GM21360 (cell line): ENCODE data around the gene GAR1.
"Not testable (repeated sequence)": the region's sequence is repeated elsewhere in the genome, so short reads cannot be mapped to it uniquely, and the experiment has no call there.

Experiments
- ATAC-seq: cut with Tn5 transposase; IDR thresholded peaks from one replicate; pipeline ENCODE4 v1.9.1; 2021; ENCODE audit warnings: mild to moderate bottlenecking, moderate library complexity; ENCODE audit not compliant: unreplicated experiment

GAR1 gene

GRCh38 chr4:109815151-109816081, at the start of gene GAR1:
TSS of gene GAR1 (plus strand) at chr4:109815762. CDS start at chr4:109816165, 403 bp downstream.
- peak; percentile 99 for ATAC-seq

GRCh38 chr4:109782092-109782491, 33.5 kb upstream of the GAR1 start:
- ATAC-seq, result not testable (repeated sequence)

- ATAC-seq, result no peak
These were observed 28.7 kb upstream of the GAR1 start for GRCh38 chr4:109786846-109787245.

- ATAC-seq, result no peak
These were observed 27.8 kb upstream of the GAR1 start for GRCh38 chr4:109787807-109788206.

GRCh38 chr4:109795059-109795458, 20.5 kb upstream of the GAR1 start:
- ATAC-seq, result no peak

GRCh38 chr4:109798866-109799265, 16.7 kb upstream of the GAR1 start:
- no peak for ATAC-seq

- no peak for ATAC-seq
These were observed 14.3 kb upstream of the GAR1 start for GRCh38 chr4:109801099-109801789.

GRCh38 chr4:109801895-109802319, 13.7 kb upstream of the GAR1 start, which contains the start of gene CFI:
TSS of gene CFI (minus strand) at chr4:109801999. CDS start at chr4:109801971, 28 bp downstream.
- ATAC-seq, result no peak

GRCh38 chr4:109803924-109804571, 11.5 kb upstream of the GAR1 start:
- peak; percentile 74 for ATAC-seq

GRCh38 chr4:109809655-109810054, 5.9 kb upstream of the GAR1 start:
- no peak for ATAC-seq

- no peak for ATAC-seq
These were observed 4.8 kb upstream of the GAR1 start for GRCh38 chr4:109810552-109811387.

- ATAC-seq, result no peak
These were observed 3.9 kb upstream of the GAR1 start for GRCh38 chr4:109811707-109812106.

GRCh38 chr4:109816082-109816442, 500 bp downstream of the GAR1 start:
- no peak for ATAC-seq

GRCh38 chr4:109816894-109817293, 1.3 kb downstream of the GAR1 start:
- ATAC-seq, result no peak

GRCh38 chr4:109818268-109818667, 2.7 kb downstream of the GAR1 start:
- ATAC-seq, result no peak

GRCh38 chr4:109820563-109820962, 5.0 kb downstream of the GAR1 start:
- ATAC-seq, result no peak

GRCh38 chr4:109821185-109821584, 5.6 kb downstream of the GAR1 start:
- no peak for ATAC-seq

GRCh38 chr4:109826719-109827118, 11.2 kb downstream of the GAR1 start:
- peak; percentile 55 for ATAC-seq

GRCh38 chr4:109827672-109828071, 12.1 kb downstream of the GAR1 start, which contains the start of gene RRH:
TSS of gene RRH (plus strand) at chr4:109827972. CDS start at chr4:109828028, 56 bp downstream.
- ATAC-seq, result no peak

GRCh38 chr4:109833756-109834155, 18.2 kb downstream of the GAR1 start:
- ATAC-seq, result no peak
